HG03521 (cell line): ENCODE results near the gene SFT2D1.

Experiments
- ATAC-seq: cut with Tn5 transposase; IDR thresholded peaks from one replicate; pipeline ENCODE4 v1.9.1; 2021; ENCODE audit warnings: mild to moderate bottlenecking, moderate library complexity; ENCODE audit not compliant: unreplicated experiment

Gene SFT2D1

GRCh38 chr6:166308769-166309589, 33.4 kb downstream of the SFT2D1 start:
- no peak for ATAC-seq

- peak; percentile 32 for ATAC-seq
These were observed 34.1 kb downstream of the SFT2D1 start, which contains the start of gene PRR18 for GRCh38 chr6:166308033-166308768. PRR18 (minus strand) TSS chr6:166308392; CDS start chr6:166308142, 250 bp downstream.

GRCh38 chr6:166307082-166308032, 35.0 kb downstream of the SFT2D1 start:
- ATAC-seq: peak; percentile 34

GRCh38 chr6:166306378-166307081, 35.8 kb downstream of the SFT2D1 start:
- ATAC-seq: no peak

- no peak for ATAC-seq
These were observed 36.7 kb downstream of the SFT2D1 start for GRCh38 chr6:166305562-166306117.

- no peak for ATAC-seq
These were observed 38.2 kb downstream of the SFT2D1 start for GRCh38 chr6:166304106-166304505.

GRCh38 chr6:166301611-166302529, 40.5 kb downstream of the SFT2D1 start:
- no peak for ATAC-seq

GRCh38 chr6:166300357-166300987, 41.9 kb downstream of the SFT2D1 start:
- ATAC-seq: no peak

- ATAC-seq: no peak
These were observed 44.7 kb downstream of the SFT2D1 start for GRCh38 chr6:166297606-166298005.

GRCh38 chr6:166296035-166296883, 46.1 kb downstream of the SFT2D1 start:
- no peak for ATAC-seq

- no peak for ATAC-seq
These were observed 48.4 kb downstream of the SFT2D1 start for GRCh38 chr6:166293731-166294584.

GRCh38 chr6:166289207-166290060, 52.9 kb downstream of the SFT2D1 start:
- ATAC-seq: no peak

GRCh38 chr6:166286839-166287271, 55.5 kb downstream of the SFT2D1 start:
- peak; percentile 94 for ATAC-seq

- ATAC-seq: no peak
These were observed 57.1 kb downstream of the SFT2D1 start for GRCh38 chr6:166285233-166285632.

GRCh38 chr6:166284640-166285039, 57.7 kb downstream of the SFT2D1 start:
- ATAC-seq: no peak
